K562 (cell line): Measurements from ENCODE around the gene TSPAN18. TPM values are rescaled to one million over a fixed set of nuclear protein-coding genes. Genes with fewer than 3 reads are reported as not detected.
A peak's percentile ranks its signal among the peaks of the same experiment; 100 is the strongest.

Experiments
- BACH1 ChIP-seq: fragments of 200-800 bp; sonication (Bioruptor generic); IDR thresholded peaks from 2 replicates; pipeline ENCODE4 v1.6.1; 2016; ENCODE audit warnings: missing genetic modification characterization, missing compliant biosample characterization
- BRD4 ChIP-seq: fragments of 200-600 bp; sonication (generic); IDR thresholded peaks from 2 replicates; pipeline ENCODE4 v1.6.1; 2017; ENCODE audit warnings: inconsistent platforms
- DACH1 ChIP-seq: fragments of 450-650 bp; IDR thresholded peaks from 2 replicates; pipeline ENCODE4 v1.6.1; 2018; ENCODE audit not compliant: partially characterized antibody
- EGR1 ChIP-seq: fragments of 450-650 bp; conservative IDR thresholded peaks from 2 replicates; pipeline ENCODE4 v1.6.1; 2017; ENCODE audit warnings: mild to moderate bottlenecking
- ESRRB ChIP-seq: fragments of 250-450 bp; sonication (Bioruptor Pico); IDR thresholded peaks from 2 replicates; pipeline ENCODE4 v1.5.0; 2020; ENCODE audit warnings: mild to moderate bottlenecking, moderate library complexity, borderline replicate concordance
- KDM5B ChIP-seq: fragments of 200-600 bp; sonication (generic); IDR thresholded peaks from 2 replicates; pipeline ENCODE4 v1.6.1; 2012; ENCODE audit warnings: low read depth, mild to moderate bottlenecking, moderate library complexity, low read length, control low read depth, inconsistent platforms; ENCODE audit not compliant: insufficient replicate concordance
- KLF13 ChIP-seq: fragments of 450-650 bp; IDR thresholded peaks from 2 replicates; pipeline ENCODE4 v1.6.1; 2016; ENCODE audit warnings: missing genetic modification characterization, low read depth, mild to moderate bottlenecking, missing compliant biosample characterization, moderate library complexity, borderline replicate concordance
- MEF2D ChIP-seq: conservative IDR thresholded peaks from 2 replicates; pipeline ENCODE4 v1.6.1; 2016; ENCODE audit warnings: low read depth, missing genetic modification characterization, missing compliant biosample characterization
- MYC ChIP-seq, 2 experiments: fragments of 250-450 bp in 1 of 2; sonication (Bioruptor Pico) in 1 of 2; IDR thresholded peaks; 2 replicates each; pipeline versions ENCODE4 v1.5.1 to v1.6.1; 2012 to 2021; ENCODE audit warnings: low read depth in 2 of 2, borderline replicate concordance in 1 of 2, improper control_type of control experiment in 1 of 2, low read length in 1 of 2, mild to moderate bottlenecking in 1 of 2, moderate library complexity in 1 of 2
- NR2C2 ChIP-seq, 2 experiments: fragments of 200-800 bp in 1 of 2; sonication (Bioruptor generic) in 1 of 2; sonication (generic) in 1 of 2; formaldehyde crosslinking in 1 of 2; IDR thresholded peaks; 2 replicates each; pipeline versions ENCODE4 v1.6.1 to v1.8.0; 2016 to 2022; ENCODE audit warnings: mild to moderate bottlenecking in 1 of 2, missing compliant biosample characterization in 1 of 2, missing genetic modification characterization in 1 of 2, missing genetic modification reagents in 1 of 2
- RBM22 ChIP-seq: fragments of 200-400 bp; formaldehyde crosslinking; IDR thresholded peaks from 2 replicates; pipeline ENCODE4 v1.6.1; 2018; ENCODE audit warnings: low read length, low read depth; ENCODE audit not compliant: poor library complexity, severe bottlenecking
- SMAD3 ChIP-seq: fragments of 450-650 bp; formaldehyde crosslinking; conservative IDR thresholded peaks from 2 replicates; pipeline ENCODE4 v1.4.0; 2020; ENCODE audit warnings: mild to moderate bottlenecking
- STAT5A ChIP-seq: IDR thresholded peaks from 2 replicates; pipeline ENCODE4 v1.6.1; 2012; ENCODE audit warnings: low read length, inconsistent platforms, borderline replicate concordance
- SUPT5H ChIP-seq: fragments of 450-650 bp; IDR thresholded peaks from 2 replicates; pipeline ENCODE4 v1.6.1; 2016
- TRIM24 ChIP-seq, 2 experiments: fragments of 450-650 bp; IDR thresholded peaks; 2 replicates each; pipeline ENCODE4 v1.6.1; 2016
- ZNF121 ChIP-seq: sonication (generic); formaldehyde crosslinking; conservative IDR thresholded peaks from 2 replicates; pipeline ENCODE4 v1.8.0; 2022; ENCODE audit warnings: missing genetic modification reagents
- ZNF175 ChIP-seq: fragments of 200-800 bp; sonication (Bioruptor generic); IDR thresholded peaks from 2 replicates; pipeline ENCODE4 v1.6.1; 2016; ENCODE audit warnings: low read depth, mild to moderate bottlenecking, missing genetic modification characterization, missing compliant biosample characterization
- ZNF407 ChIP-seq: fragments of 450-650 bp; IDR thresholded peaks from 2 replicates; pipeline ENCODE4 v1.6.1; 2016; ENCODE audit warnings: low read depth
- ZNF644 ChIP-seq: fragments of 200-800 bp; sonication (Bioruptor generic); IDR thresholded peaks from 2 replicates; pipeline ENCODE4 v1.6.1; 2016; ENCODE audit warnings: low read depth, missing genetic modification characterization, missing compliant biosample characterization
- ZSCAN29 ChIP-seq: fragments of 450-650 bp; IDR thresholded peaks from 2 replicates; pipeline ENCODE4 v1.6.1; 2017
- polyA plus RNA-seq, 8 experiments: library from polyadenylated mRNA; depleted of rRNA in 4 of 8; stranded (reverse) in 5 of 8; unstranded in 3 of 8; fragments of >200 nt; fragmentation: Nextera tagmentation in 2 of 8; fragmentation: Illumina TruSeq in 1 of 8; extraction: Ambion mirVana in 2 of 8; extraction: Trizol in 1 of 8; gene quantifications; 2 replicates each; pipeline versions ENCODE4 v1.2.1 to v1.2.3, GENCODE V29; 2011 to 2014; ENCODE audit warnings: inconsistent platforms in 1 of 8, missing spikeins in 1 of 8
- total RNA-seq, 7 experiments: library from RNA; depleted of rRNA in 6 of 7; stranded (reverse); fragments of >200 nt in 6 of 7; fragmentation: Illumina TruSeq in 2 of 7; extraction: Trizol in 2 of 7; gene quantifications; 2 replicates each; pipeline versions ENCODE4 v1.2.1 to v1.2.3, GENCODE V29; 2011 to 2021; ENCODE audit warnings: low replicate concordance in 1 of 7

The TSPAN18 gene
- total and polyA plus RNA-seq, 9 of the 15 experiments (the other 6 are each of a cell fraction or from before 2014, with no cell fraction given): 0.17 to 0.35 (median 0.22) TPM; not detected in 4

- no peak for TF ChIP-seq ZNF407
- peak; percentile 95 for TF ChIP-seq TRIM24 (IDR thresholded peaks at IDR 0.05)
- TF ChIP-seq KDM5B: no peak
- TF ChIP-seq SMAD3 (CRISPR knock-in tag): no peak
- no peak for TF ChIP-seq ZSCAN29
- TF ChIP-seq ZNF121 (CRISPR knock-in tag): no peak
- no peak for TF ChIP-seq RBM22
- peak; percentile 81 for TF ChIP-seq MYC (IDR thresholded peaks at IDR 0.05; ENCODE audit: low read depth, low read length)
- TF ChIP-seq MYC (CRISPR knock-in tag; IDR thresholded peaks at IDR 0.05; ENCODE audit: borderline replicate concordance, low read depth): no peak
- TF ChIP-seq STAT5A: peak; percentile 92
- no peak for TF ChIP-seq BACH1
- no peak for TF ChIP-seq SUPT5H
- TF ChIP-seq ZNF644 (tag): no peak
- no peak for TF ChIP-seq KLF13 (tag)
- peak; percentile 51 for TF ChIP-seq EGR1
- TF ChIP-seq ZNF175 (CRISPR knock-in tag): 0 out of 2 replicates have a peak, but pooled peaks have one; percentile 70
- TF ChIP-seq ESRRB (CRISPR knock-in tag): no peak
- TF ChIP-seq NR2C2 (CRISPR knock-in tag; IDR thresholded peaks at IDR 0.05): no peak
- no peak for TF ChIP-seq NR2C2 (tag; IDR thresholded peaks at IDR 0.05)
- TF ChIP-seq MEF2D (tag): no peak; the same call in 1 of the 2 replicates
- TF ChIP-seq BRD4: no peak
- TF ChIP-seq DACH1: peak; percentile 49
These were observed 54.3 kb downstream of the TSPAN18 start (continued) for GRCh38 chr11:44780940-44781631.
